GM06990 (cell line): Measurements from ENCODE around the gene STAB2.

ENCODE experiments used
- DNase-seq: peaks from one replicate; pipeline ENCODE4 v3.0.0-alpha.2; 2011; ENCODE audit not compliant: insufficient read length; ENCODE audit errors: extremely low read depth
- H3K27me3 ChIP-seq: replicated peaks from 2 replicates; pipeline ENCODE4 v1.6.0; 2011; ENCODE audit warnings: low read length; ENCODE audit not compliant: control insufficient read depth, insufficient read depth
- H3K36me3 ChIP-seq: 2 replicates; pipeline ENCODE4 v1.5.1; 2011; ENCODE audit warnings: low read length; ENCODE audit not compliant: control insufficient read depth, insufficient read depth
- H3K4me3 ChIP-seq: replicated peaks from 2 replicates; pipeline ENCODE4 v1.5.1; 2011; ENCODE audit warnings: low read depth, mild to moderate bottlenecking, control low read depth, low read length
- TF ChIP-seq, protein P1 (sequence below): IDR thresholded peaks from 2 replicates; pipeline ENCODE4 v1.5.1; 2011; ENCODE audit warnings: low read length, control low read depth, mild to moderate bottlenecking, inconsistent platforms; ENCODE audit not compliant: insufficient read depth, poor library complexity, severe bottlenecking

STAB2 gene

GRCh38 chr12:103632554-103633216 lies 45.6 kb downstream of the STAB2 start:
- H3K36me3 ChIP-seq: no peaks in the 10 kb centered on the region
- H3K27me3 ChIP-seq: no peaks in the 10 kb centered on the region
- TF ChIP-seq, protein P1, sequence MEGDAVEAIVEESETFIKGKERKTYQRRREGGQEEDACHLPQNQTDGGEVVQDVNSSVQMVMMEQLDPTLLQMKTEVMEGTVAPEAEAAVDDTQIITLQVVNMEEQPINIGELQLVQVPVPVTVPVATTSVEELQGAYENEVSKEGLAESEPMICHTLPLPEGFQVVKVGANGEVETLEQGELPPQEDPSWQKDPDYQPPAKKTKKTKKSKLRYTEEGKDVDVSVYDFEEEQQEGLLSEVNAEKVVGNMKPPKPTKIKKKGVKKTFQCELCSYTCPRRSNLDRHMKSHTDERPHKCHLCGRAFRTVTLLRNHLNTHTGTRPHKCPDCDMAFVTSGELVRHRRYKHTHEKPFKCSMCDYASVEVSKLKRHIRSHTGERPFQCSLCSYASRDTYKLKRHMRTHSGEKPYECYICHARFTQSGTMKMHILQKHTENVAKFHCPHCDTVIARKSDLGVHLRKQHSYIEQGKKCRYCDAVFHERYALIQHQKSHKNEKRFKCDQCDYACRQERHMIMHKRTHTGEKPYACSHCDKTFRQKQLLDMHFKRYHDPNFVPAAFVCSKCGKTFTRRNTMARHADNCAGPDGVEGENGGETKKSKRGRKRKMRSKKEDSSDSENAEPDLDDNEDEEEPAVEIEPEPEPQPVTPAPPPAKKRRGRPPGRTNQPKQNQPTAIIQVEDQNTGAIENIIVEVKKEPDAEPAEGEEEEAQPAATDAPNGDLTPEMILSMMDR: peak; percentile 100
- peak; percentile 51 for DNase-seq
- no peak overlapping the region for H3K4me3 ChIP-seq

- TF ChIP-seq, protein P1: no peak
- Histone ChIP-seq H3K36me3 (no peaks in the 10 kb centered on the region), H3K4me3 (no peak overlapping the region), H3K27me3 (no peaks in the 10 kb centered on the region; the same call in 1 of the 2 replicates)
- DNase-seq: no peak
Measured at GRCh38 chr12:103634732-103635131, 47.7 kb downstream of the STAB2 start.

DNA sequence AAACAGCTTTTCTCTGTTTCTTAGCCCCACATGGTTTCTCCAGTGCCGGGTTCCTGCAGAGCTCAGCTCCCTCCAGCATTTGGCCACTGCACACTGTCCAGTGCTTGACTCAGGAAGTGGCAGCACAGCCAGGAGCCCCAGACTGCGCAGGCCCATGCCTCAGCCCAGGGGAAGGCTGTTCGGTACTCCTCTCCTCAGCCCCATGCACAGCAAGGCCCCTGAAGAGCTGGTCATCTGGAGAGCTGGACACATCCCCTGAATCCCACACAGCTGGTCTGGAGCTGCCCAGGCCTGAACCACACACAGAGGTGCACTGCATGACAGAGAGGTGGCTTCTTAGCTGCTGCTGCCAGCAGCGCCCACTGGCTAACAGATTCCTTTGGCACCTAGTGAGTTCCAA lies 48.3 kb downstream of the STAB2 start:
- H3K36me3 ChIP-seq: no peaks in the 10 kb centered on the region
- TF ChIP-seq, protein P1: no peak
- no peak overlapping the region for H3K4me3 ChIP-seq
- DNase-seq: no peak
- no peaks in the 10 kb centered on the region; the same call in 1 of the 2 replicates for H3K27me3 ChIP-seq

DNA sequence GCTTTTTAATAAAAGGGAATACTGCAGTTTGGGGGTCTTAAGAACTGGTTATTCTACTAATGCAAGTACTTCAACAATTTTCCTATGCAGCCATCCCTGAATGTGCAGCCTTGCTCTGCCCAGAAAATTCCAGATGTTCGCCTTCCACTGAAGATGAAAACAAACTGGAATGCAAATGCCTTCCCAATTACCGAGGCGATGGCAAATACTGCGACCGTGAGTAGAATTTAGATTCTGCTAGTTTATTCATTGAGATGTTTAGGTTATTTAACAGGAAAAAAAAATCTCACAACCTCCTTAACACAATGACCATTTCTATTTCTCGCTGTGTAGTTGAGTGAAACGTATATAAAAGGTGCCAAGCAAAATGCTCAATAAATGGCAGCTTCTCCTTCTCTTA lies 49.9 kb downstream of the STAB2 start:
- Histone ChIP-seq H3K27me3 (no peaks in the 10 kb centered on the region; the same call in 1 of the 2 replicates), H3K36me3 (no peaks in the 10 kb centered on the region), H3K4me3 (no peak overlapping the region)
- no peak for DNase-seq
- TF ChIP-seq, protein P1: no peak

DNA sequence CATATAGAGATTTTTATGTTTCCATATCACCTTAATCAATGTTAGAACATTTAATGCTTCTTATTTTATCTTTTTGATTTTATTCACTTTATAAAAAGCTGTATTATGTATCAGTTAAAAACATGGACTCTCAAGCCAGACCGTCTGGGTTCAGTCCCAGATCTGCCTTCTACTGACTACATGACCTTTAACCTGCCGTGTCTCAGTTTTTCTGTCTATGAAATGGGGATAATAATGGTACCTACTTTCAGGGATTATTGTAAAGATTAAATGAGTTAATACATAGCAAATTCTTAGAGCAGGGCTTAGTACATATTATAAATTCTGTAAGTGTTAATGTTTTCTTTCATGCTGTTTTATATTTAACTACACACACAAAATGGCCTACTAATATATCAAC lies 50.4 kb downstream of the STAB2 start:
- H3K27me3 ChIP-seq: no peaks in the 10 kb centered on the region; the same call in 1 of the 2 replicates
- TF ChIP-seq, protein P1: no peak
- DNase-seq: no peak
- no peaks in the 10 kb centered on the region for H3K36me3 ChIP-seq
- no peak overlapping the region for H3K4me3 ChIP-seq
